IMR-90 (cell line): ENCODE data around the gene SLC16A7. TPM values are rescaled to one million over a fixed set of nuclear protein-coding genes. Genes with fewer than 3 reads are reported as not detected.

Experiments
- ATAC-seq: fragments of 200-7000 bp; cut with Tn5 transposase; 2 replicates; pipeline ENCODE4 v1.9.1; 2020; ENCODE audit warnings: low read depth, mild to moderate bottlenecking, moderate library complexity
- BruUV-seq: library from RNA; stranded (reverse); fragments of 400-500 nt; replicated peaks from 2 replicates; lab custom pipeline; 2021; lab: Mats Ljungman, UMichigan
- CTCF ChIA-PET: fragments of 300-600 bp; formaldehyde crosslinking; extraction: SDS; loops from one replicate; lab custom pipeline; 2021; ENCODE audit warnings: antibody characterized with exemption; lab: Yijun Ruan, JAX
- POLR2A ChIA-PET: fragments of 300-600 bp; sonication (Branson Sonifier 250); formaldehyde crosslinking; loops from one replicate; lab custom pipeline; 2022; ENCODE audit warnings: antibody characterized with exemption; ENCODE audit not compliant: unreplicated experiment; lab: Charles Lee
- DNase-seq: peaks from one replicate; pipeline ENCODE4 v3.0.0; 2013
- H2AFZ ChIP-seq: replicated peaks from 2 replicates; pipeline ENCODE3; 2013; ENCODE audit warnings: low read length, mild to moderate bottlenecking; ENCODE audit not compliant: poor library complexity
- H2AK5ac ChIP-seq: 2 replicates; pipeline ENCODE4 v1.6.1; 2013; ENCODE audit warnings: low read depth, low read length, inconsistent platforms
- H2AK9ac ChIP-seq: replicated peaks from 2 replicates; pipeline ENCODE3; 2013; ENCODE audit warnings: mild to moderate bottlenecking, low read depth, low read length, moderate library complexity; ENCODE audit not compliant: poor library complexity
- H2BK120ac ChIP-seq: 2 replicates; pipeline ENCODE4 v1.6.1; 2013; ENCODE audit warnings: low read depth, low read length, inconsistent platforms
- H2BK15ac ChIP-seq: 3 replicates; pipeline ENCODE4 v1.6.1; 2013; ENCODE audit warnings: low read depth, low read length, inconsistent platforms
- H2BK20ac ChIP-seq: 2 replicates; pipeline ENCODE4 v1.6.1; 2013; ENCODE audit warnings: low read depth, mild to moderate bottlenecking, inconsistent platforms, low read length, moderate library complexity
- H2BK5ac ChIP-seq: 2 replicates; pipeline ENCODE4 v1.6.1; 2013; ENCODE audit warnings: mild to moderate bottlenecking, low read depth, low read length, inconsistent platforms; ENCODE audit not compliant: poor library complexity, severe bottlenecking
- H3K14ac ChIP-seq: replicated peaks from 2 replicates; pipeline ENCODE4 v1.6.1; 2013; ENCODE audit warnings: low read depth, low read length, inconsistent platforms
- H3K18ac ChIP-seq: 2 replicates; pipeline ENCODE4 v1.6.1; 2013; ENCODE audit warnings: low read depth, low read length, control low read depth
- H3K23ac ChIP-seq: 2 replicates; pipeline ENCODE4 v1.6.1; 2013; ENCODE audit warnings: low read depth, low read length, inconsistent platforms
- H3K27ac ChIP-seq: 2 replicates; pipeline ENCODE4 v1.5.1; 2013; ENCODE audit warnings: mild to moderate bottlenecking, control low read depth, low read length; ENCODE audit not compliant: insufficient read depth
- H3K27me3 ChIP-seq: 2 replicates; pipeline ENCODE4 v1.6.1; 2013; ENCODE audit warnings: low read length; ENCODE audit not compliant: control insufficient read depth, insufficient read depth
- H3K36me3 ChIP-seq: 2 replicates; pipeline ENCODE4 v1.6.1; 2013; ENCODE audit warnings: low read length, mixed read lengths; ENCODE audit not compliant: control insufficient read depth, insufficient read depth
- H3K4ac ChIP-seq: 2 replicates; pipeline ENCODE4 v1.6.1; 2013; ENCODE audit warnings: low read depth, low read length, inconsistent platforms
- H3K4me1 ChIP-seq: 2 replicates; pipeline ENCODE4 v1.6.1; 2013; ENCODE audit warnings: low read length, mixed read lengths; ENCODE audit not compliant: control insufficient read depth, insufficient read depth
- H3K4me2 ChIP-seq: 2 replicates; pipeline ENCODE4 v1.6.1; 2013; ENCODE audit warnings: low read depth, mild to moderate bottlenecking, control low read depth, low read length, moderate library complexity
- H3K4me3 ChIP-seq: 2 replicates; pipeline ENCODE4 v1.5.1; 2013; ENCODE audit warnings: low read depth, mild to moderate bottlenecking, control low read depth, low read length, moderate library complexity; ENCODE audit not compliant: insufficient read depth
- H3K56ac ChIP-seq: 2 replicates; pipeline ENCODE4 v1.6.1; 2013; ENCODE audit warnings: low read length, inconsistent platforms; ENCODE audit not compliant: insufficient read depth; ENCODE audit errors: extremely low read depth
- H3K79me1 ChIP-seq, 2 experiments: 2 replicates each; pipeline ENCODE4 v1.6.1; 2013; ENCODE audit warnings: low read length in 2 of 2, inconsistent platforms in 1 of 2, low read depth in 1 of 2
- H3K9ac ChIP-seq: 2 replicates; pipeline ENCODE4 v1.6.1; 2013; ENCODE audit warnings: low read depth, low read length, control low read depth
- H3K9me1 ChIP-seq: 2 replicates; pipeline ENCODE4 v1.6.1; 2013; ENCODE audit warnings: low read length, inconsistent platforms; ENCODE audit not compliant: insufficient read depth
- H3K9me3 ChIP-seq: 2 replicates; pipeline ENCODE4 v1.6.1; 2013; ENCODE audit warnings: low read length; ENCODE audit not compliant: control insufficient read depth, insufficient read depth
- H4K20me1 ChIP-seq: 2 replicates; pipeline ENCODE4 v1.6.1; 2013; ENCODE audit warnings: low read length, inconsistent platforms; ENCODE audit not compliant: insufficient read depth
- H4K5ac ChIP-seq: 2 replicates; pipeline ENCODE4 v1.6.1; 2013; ENCODE audit warnings: mild to moderate bottlenecking, low read depth, low read length, control low read depth
- H4K8ac ChIP-seq, 2 experiments: 2 replicates each; pipeline ENCODE4 v1.6.1; 2013; ENCODE audit warnings: low read depth in 2 of 2, low read length in 2 of 2, control low read depth in 1 of 2, inconsistent platforms in 1 of 2
- H4K91ac ChIP-seq: 2 replicates; pipeline ENCODE4 v1.6.1; 2013; ENCODE audit warnings: low read depth, low read length, inconsistent platforms; ENCODE audit not compliant: insufficient read depth
- BHLHE40 ChIP-seq: fragments of 150-350 bp; IDR thresholded peaks from 2 replicates; pipeline ENCODE4 v1.6.1; 2016; ENCODE audit warnings: mild to moderate bottlenecking, low read depth, low read length
- CEBPB ChIP-seq: IDR thresholded peaks from 2 replicates; pipeline ENCODE4 v1.6.1; 2012; ENCODE audit warnings: low read depth, low read length, improper control_type of control experiment
- CHD1 ChIP-seq: IDR thresholded peaks from 2 replicates; pipeline ENCODE4 v1.6.1; 2012; ENCODE audit warnings: low read depth, low read length, improper control_type of control experiment
- FOS ChIP-seq: fragments of 150-350 bp; IDR thresholded peaks from 2 replicates; pipeline ENCODE4 v1.6.1; 2016; ENCODE audit warnings: low read depth, low read length
- MAFK ChIP-seq: IDR thresholded peaks from 2 replicates; pipeline ENCODE4 v1.6.1; 2012; ENCODE audit warnings: low read depth, low read length, improper control_type of control experiment
- MAZ ChIP-seq: IDR thresholded peaks from 2 replicates; pipeline ENCODE4 v1.6.1; 2012; ENCODE audit warnings: low read depth, mild to moderate bottlenecking, low read length, improper control_type of control experiment, moderate library complexity, borderline replicate concordance
- MXI1 ChIP-seq: IDR thresholded peaks from 2 replicates; pipeline ENCODE4 v1.6.1; 2012; ENCODE audit warnings: low read depth, mild to moderate bottlenecking, low read length, moderate library complexity, borderline replicate concordance
- NFE2L2 ChIP-seq: fragments of 150-350 bp; IDR thresholded peaks from 2 replicates; pipeline ENCODE4 v1.6.1; 2016; ENCODE audit warnings: low read depth, mild to moderate bottlenecking, low read length
- POLR2A ChIP-seq: IDR thresholded peaks from 2 replicates; pipeline ENCODE4 v1.6.1; 2012; ENCODE audit warnings: mild to moderate bottlenecking, low read depth, low read length
- RAD21 ChIP-seq: IDR thresholded peaks from 2 replicates; pipeline ENCODE4 v1.6.1; 2012; ENCODE audit warnings: low read length, improper control_type of control experiment
- RCOR1 ChIP-seq: IDR thresholded peaks from 2 replicates; pipeline ENCODE4 v1.6.1; 2012; ENCODE audit warnings: mild to moderate bottlenecking, low read length, improper control_type of control experiment; ENCODE audit not compliant: insufficient replicate concordance
- RFX5 ChIP-seq: IDR thresholded peaks from 2 replicates; pipeline ENCODE4 v1.8.0; 2012; ENCODE audit warnings: low read depth, mild to moderate bottlenecking, low read length, moderate library complexity
- SMC3 ChIP-seq: fragments of 150-350 bp; IDR thresholded peaks from 2 replicates; pipeline ENCODE4 v1.6.1; 2016; ENCODE audit warnings: low read depth, mild to moderate bottlenecking, antibody characterized with exemption, low read length, moderate library complexity
- whole genome bisulfite sequencing, 2 experiments: methylation state at CpG; one replicate each; pipeline versions ENCODE4 v1.1.5 to v1.1.7; 2013; ENCODE audit warnings: missing lambda C conversion rate in 2 of 2; ENCODE audit not compliant: insufficient read length in 1 of 2; ENCODE audit errors: extremely low coverage in 2 of 2; 5-methylcytosine and 5-hydroxymethylcytosine counted together
- dilution Hi-C: fragments of 300-500 bp; cut with HindIII; formaldehyde crosslinking; loops from one replicate; pipeline ENCODE4 v1.14.3; 2018; ENCODE audit warnings: low sequenced_read_pairs; ENCODE audit not compliant: unreplicated experiment
- in situ Hi-C: fragments of 300-500 bp; cut with MboI; formaldehyde crosslinking; loops from 3 replicates; pipeline ENCODE4 v1.14.3; 2019; ENCODE audit warnings: low sequenced_read_pairs, inconsistent platforms, mixed read lengths
- intact Hi-C: fragments of 100-400 bp; cut with micrococcal nuclease; formaldehyde crosslinking; loops from 2 replicates; pipeline ENCODE4 v1.10.0; 2022
- polyA plus RNA-seq, 3 experiments: library from polyadenylated mRNA; depleted of rRNA; stranded (reverse); fragments of >200 nt; gene quantifications; 2 replicates each; pipeline ENCODE4 v1.2.3, GENCODE V29; 2012; ENCODE audit warnings: low replicate concordance in 1 of 3
- total RNA-seq: library from RNA; depleted of rRNA; stranded (reverse); fragments of >200 nt; gene quantifications from 2 replicates; pipeline ENCODE4 v1.2.3, GENCODE V29; 2012
- TF ChIP-seq, protein P1 (sequence below): conservative IDR thresholded peaks from 2 replicates; pipeline ENCODE4 v1.5.1; 2012; ENCODE audit warnings: mild to moderate bottlenecking, low read depth, low read length, improper control_type of control experiment
- TF ChIP-seq, protein P2 (sequence below): fragments of 150-350 bp; IDR thresholded peaks from 2 replicates; pipeline ENCODE4 v1.6.1; 2016; ENCODE audit warnings: low read depth, mild to moderate bottlenecking, low read length, moderate library complexity, borderline replicate concordance
- TF ChIP-seq, protein P3 (sequence below): fragments of 150-350 bp; IDR thresholded peaks from 2 replicates; pipeline ENCODE4 v1.6.1; 2017; ENCODE audit warnings: mild to moderate bottlenecking, antibody characterized with exemption, low read length, low read depth

The SLC16A7 gene
- total and polyA plus RNA-seq, 2 of the 4 experiments (the other 2 are of a cell fraction) = 2.6 to 21.5 TPM

DNA sequence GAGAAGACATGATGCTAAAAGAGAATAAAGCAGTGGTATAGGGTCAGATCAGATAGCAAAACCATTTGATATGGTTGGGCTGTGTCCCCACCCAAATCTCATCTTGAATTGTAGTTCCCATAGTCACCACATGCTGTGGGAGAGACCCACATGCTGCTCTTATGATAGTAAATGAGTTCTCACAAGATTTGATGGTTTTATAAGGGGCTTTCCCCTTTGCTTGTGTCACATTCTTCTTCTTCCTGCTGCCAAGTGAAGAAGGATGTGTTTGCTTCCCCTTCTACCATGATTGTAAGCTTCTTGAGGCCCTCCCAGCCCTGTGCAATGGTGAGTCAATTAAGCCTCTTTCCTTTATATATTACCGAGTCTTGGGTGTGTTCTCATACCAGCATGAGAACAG is 49.4 kb downstream of the SLC16A7 start:
- no peak overlapping the region for H2AFZ ChIP-seq
- no peak overlapping the region for H3K4me2 ChIP-seq
- no peaks in the 10 kb centered on the region; the same call in 1 of the 2 replicates for H3K9me1 ChIP-seq
- in situ Hi-C loops (no loop called here), dilution Hi-C loops (no loop called here), intact Hi-C loops (no loop called here)
- no peak overlapping the region for H2BK120ac ChIP-seq
- H2BK15ac ChIP-seq = no peak overlapping the region
- no peak overlapping the region for H3K56ac ChIP-seq
- no peak overlapping the region for H3K9ac ChIP-seq
- H3K36me3 ChIP-seq = no peaks in the 10 kb centered on the region
- H2AK5ac ChIP-seq = no peak overlapping the region
- ATAC-seq (no peak), DNase-seq (no peak)
- no TSS peak for BruUV-seq
- no peak overlapping the region for H4K5ac ChIP-seq
- no CpG with 5 or more reads among the region's 1 CpG for WGBS, 2 experiments
- H3K23ac ChIP-seq = no peak overlapping the region
- H2BK5ac ChIP-seq = no peak overlapping the region
- H3K18ac ChIP-seq = no peak overlapping the region
- no peaks in the 10 kb centered on the region for H4K20me1 ChIP-seq
- no peaks in the 10 kb centered on the region for H3K79me1 ChIP-seq
- H3K27me3 ChIP-seq = no peaks in the 10 kb centered on the region
- no peak overlapping the region for H4K91ac ChIP-seq
- no peak overlapping the region for H2AK9ac ChIP-seq
- ChIA-PET CTCF (no interaction called here), POLR2A (no interaction called here)
- TF ChIP-seq RAD21 (no peak), MAFK (no peak), BHLHE40 (no peak), FOS (no peak), SMC3 (no peak), POLR2A (no peak), MXI1 (no peak), MAZ (no peak), RFX5 (no peak), NFE2L2 (no peak), CEBPB (no peak), CHD1 (no peak), RCOR1 (no peak)
- TF ChIP-seq, protein P1, sequence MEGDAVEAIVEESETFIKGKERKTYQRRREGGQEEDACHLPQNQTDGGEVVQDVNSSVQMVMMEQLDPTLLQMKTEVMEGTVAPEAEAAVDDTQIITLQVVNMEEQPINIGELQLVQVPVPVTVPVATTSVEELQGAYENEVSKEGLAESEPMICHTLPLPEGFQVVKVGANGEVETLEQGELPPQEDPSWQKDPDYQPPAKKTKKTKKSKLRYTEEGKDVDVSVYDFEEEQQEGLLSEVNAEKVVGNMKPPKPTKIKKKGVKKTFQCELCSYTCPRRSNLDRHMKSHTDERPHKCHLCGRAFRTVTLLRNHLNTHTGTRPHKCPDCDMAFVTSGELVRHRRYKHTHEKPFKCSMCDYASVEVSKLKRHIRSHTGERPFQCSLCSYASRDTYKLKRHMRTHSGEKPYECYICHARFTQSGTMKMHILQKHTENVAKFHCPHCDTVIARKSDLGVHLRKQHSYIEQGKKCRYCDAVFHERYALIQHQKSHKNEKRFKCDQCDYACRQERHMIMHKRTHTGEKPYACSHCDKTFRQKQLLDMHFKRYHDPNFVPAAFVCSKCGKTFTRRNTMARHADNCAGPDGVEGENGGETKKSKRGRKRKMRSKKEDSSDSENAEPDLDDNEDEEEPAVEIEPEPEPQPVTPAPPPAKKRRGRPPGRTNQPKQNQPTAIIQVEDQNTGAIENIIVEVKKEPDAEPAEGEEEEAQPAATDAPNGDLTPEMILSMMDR = no peak
- TF ChIP-seq, protein P2, sequence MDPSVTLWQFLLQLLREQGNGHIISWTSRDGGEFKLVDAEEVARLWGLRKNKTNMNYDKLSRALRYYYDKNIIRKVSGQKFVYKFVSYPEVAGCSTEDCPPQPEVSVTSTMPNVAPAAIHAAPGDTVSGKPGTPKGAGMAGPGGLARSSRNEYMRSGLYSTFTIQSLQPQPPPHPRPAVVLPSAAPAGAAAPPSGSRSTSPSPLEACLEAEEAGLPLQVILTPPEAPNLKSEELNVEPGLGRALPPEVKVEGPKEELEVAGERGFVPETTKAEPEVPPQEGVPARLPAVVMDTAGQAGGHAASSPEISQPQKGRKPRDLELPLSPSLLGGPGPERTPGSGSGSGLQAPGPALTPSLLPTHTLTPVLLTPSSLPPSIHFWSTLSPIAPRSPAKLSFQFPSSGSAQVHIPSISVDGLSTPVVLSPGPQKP = no peak
- TF ChIP-seq, protein P3, sequence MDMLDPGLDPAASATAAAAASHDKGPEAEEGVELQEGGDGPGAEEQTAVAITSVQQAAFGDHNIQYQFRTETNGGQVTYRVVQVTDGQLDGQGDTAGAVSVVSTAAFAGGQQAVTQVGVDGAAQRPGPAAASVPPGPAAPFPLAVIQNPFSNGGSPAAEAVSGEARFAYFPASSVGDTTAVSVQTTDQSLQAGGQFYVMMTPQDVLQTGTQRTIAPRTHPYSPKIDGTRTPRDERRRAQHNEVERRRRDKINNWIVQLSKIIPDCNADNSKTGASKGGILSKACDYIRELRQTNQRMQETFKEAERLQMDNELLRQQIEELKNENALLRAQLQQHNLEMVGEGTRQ = no peak
- H3K4me1 ChIP-seq = no peaks in the 10 kb centered on the region
- no peak overlapping the region for H3K27ac ChIP-seq
- H3K9me3 ChIP-seq = no peaks in the 10 kb centered on the region
- H3K4ac ChIP-seq = no peak overlapping the region
- no peak overlapping the region for H4K8ac ChIP-seq
- no peak overlapping the region for H2BK20ac ChIP-seq
- no peak overlapping the region for H3K4me3 ChIP-seq
- no peak overlapping the region for H3K14ac ChIP-seq
